GM12891 (cell line): ENCODE measurements around the gene TMEM174.
"Not testable (repeated sequence)": the region's sequence is repeated elsewhere in the genome, so short reads cannot be mapped to it uniquely, and the experiment has no call there.

ENCODE experiments used
- DNase-seq: peaks from one replicate; pipeline ENCODE4 v3.0.0; 2011; ENCODE audit warnings: low spot score; ENCODE audit not compliant: insufficient read length
- FAIRE-seq: peaks from 2 replicates; lab custom pipeline; 2011; peaks lifted over from hg19 to GRCh38; lab: Jason Lieb, UNC
- PAX5 ChIP-seq: IDR thresholded peaks from 2 replicates; pipeline ENCODE4 v1.6.1; 2011; ENCODE audit warnings: low read length, moderate library complexity, mild to moderate bottlenecking; ENCODE audit not compliant: insufficient read depth, severe bottlenecking
- POLR2A ChIP-seq: IDR thresholded peaks from 2 replicates; pipeline ENCODE4 v1.6.1; 2011; ENCODE audit warnings: low read depth, low read length, control low read depth
- POLR2AphosphoS5 ChIP-seq: IDR thresholded peaks from 2 replicates; pipeline ENCODE4 v1.6.1; 2011; ENCODE audit warnings: low read depth, low read length, control low read depth
- POU2F2 ChIP-seq: IDR thresholded peaks from 2 replicates; pipeline ENCODE4 v1.6.1; 2011; ENCODE audit warnings: low read depth, mild to moderate bottlenecking, control low read depth, low read length, moderate library complexity
- SPI1 ChIP-seq: IDR thresholded peaks from 2 replicates; pipeline ENCODE4 v1.6.1; 2011; ENCODE audit warnings: low read depth, low read length, control low read depth
- TAF1 ChIP-seq: IDR thresholded peaks from 2 replicates; pipeline ENCODE4 v1.6.1; 2011; ENCODE audit warnings: low read depth, low read length, control low read depth

Gene TMEM174

GRCh38 chr5:73204733-73205132 lies 31.7 kb downstream of the TMEM174 start:
- TF ChIP-seq TAF1 (no peak), PAX5 (no peak), SPI1 (no peak), POU2F2 (no peak), POLR2A (no peak), POLR2AphosphoS5 (no peak)
- DNase-seq = no peak
- FAIRE-seq = no peak

- TF ChIP-seq PAX5 (no peak), TAF1 (no peak), POU2F2 (no peak), SPI1 (no peak), POLR2A (no peak), POLR2AphosphoS5 (no peak)
- no peak for DNase-seq
- no peak for FAIRE-seq
These were observed 32.3 kb downstream of the TMEM174 start for GRCh38 chr5:73205305-73205704.

- DNase-seq, FAIRE-seq: not testable (repeated sequence)
These were observed 34.2 kb downstream of the TMEM174 start for GRCh38 chr5:73207239-73207638.

- FAIRE-seq, DNase-seq: not testable (repeated sequence)
These were observed 36.1 kb downstream of the TMEM174 start for GRCh38 chr5:73209075-73209474.

GRCh38 chr5:73212693-73213092 lies 39.7 kb downstream of the TMEM174 start:
- DNase-seq, FAIRE-seq: not testable (repeated sequence)

GRCh38 chr5:73213566-73213998 lies 40.6 kb downstream of the TMEM174 start:
- FAIRE-seq (no peak), DNase-seq (no peak)
- TF ChIP-seq POU2F2 = peak; percentile 64; the same call in 1 of the 2 replicates
- TF ChIP-seq SPI1 = no peak

- TF ChIP-seq POLR2AphosphoS5 = no peak
- no peak for TF ChIP-seq POU2F2
- TF ChIP-seq PAX5 = no peak
- no peak for TF ChIP-seq SPI1
- TF ChIP-seq POLR2A = no peak
- TF ChIP-seq TAF1 = no peak
- no peak for FAIRE-seq
- DNase-seq = no peak
These were observed 41.3 kb downstream of the TMEM174 start for GRCh38 chr5:73214306-73214705.

GRCh38 chr5:73214996-73215395 lies 42.0 kb downstream of the TMEM174 start:
- DNase-seq = no peak
- TF ChIP-seq POLR2A (no peak), SPI1 (no peak), POU2F2 (no peak), PAX5 (no peak), TAF1 (no peak), POLR2AphosphoS5 (no peak)
- no peak for FAIRE-seq

- TF ChIP-seq POLR2AphosphoS5 (no peak), TAF1 (no peak), PAX5 (no peak), SPI1 (no peak)
- FAIRE-seq (no peak), DNase-seq (no peak)
These were observed 42.5 kb downstream of the TMEM174 start for GRCh38 chr5:73215531-73215890.

- FAIRE-seq (no peak), DNase-seq (peak; percentile 74)
These were observed 43.1 kb downstream of the TMEM174 start for GRCh38 chr5:73215891-73216610.

More at GRCh38 chr5:73215891-73216610, 43.1 kb downstream of the TMEM174 start:
- TF ChIP-seq POU2F2 = no peak
- TF ChIP-seq SPI1 = no peak
- TF ChIP-seq TAF1 = no peak
- TF ChIP-seq POLR2AphosphoS5 = no peak
- TF ChIP-seq PAX5 = no peak
- TF ChIP-seq POLR2A = no peak
